GM12873 (cell line): Measurements from ENCODE around the gene KDM3B.

Source experiments
- CTCF ChIP-seq: IDR thresholded peaks from 2 replicates; pipeline ENCODE4 v1.5.1; 2012; ENCODE audit warnings: low read depth, mild to moderate bottlenecking, moderate library complexity, low read length, control low read depth; ENCODE audit not compliant: insufficient read depth; ENCODE audit errors: missing control alignments

The KDM3B gene

GRCh38 chr5:138455232-138455930, 102.9 kb downstream of the KDM3B start:
- no peak for TF ChIP-seq CTCF

DNA sequence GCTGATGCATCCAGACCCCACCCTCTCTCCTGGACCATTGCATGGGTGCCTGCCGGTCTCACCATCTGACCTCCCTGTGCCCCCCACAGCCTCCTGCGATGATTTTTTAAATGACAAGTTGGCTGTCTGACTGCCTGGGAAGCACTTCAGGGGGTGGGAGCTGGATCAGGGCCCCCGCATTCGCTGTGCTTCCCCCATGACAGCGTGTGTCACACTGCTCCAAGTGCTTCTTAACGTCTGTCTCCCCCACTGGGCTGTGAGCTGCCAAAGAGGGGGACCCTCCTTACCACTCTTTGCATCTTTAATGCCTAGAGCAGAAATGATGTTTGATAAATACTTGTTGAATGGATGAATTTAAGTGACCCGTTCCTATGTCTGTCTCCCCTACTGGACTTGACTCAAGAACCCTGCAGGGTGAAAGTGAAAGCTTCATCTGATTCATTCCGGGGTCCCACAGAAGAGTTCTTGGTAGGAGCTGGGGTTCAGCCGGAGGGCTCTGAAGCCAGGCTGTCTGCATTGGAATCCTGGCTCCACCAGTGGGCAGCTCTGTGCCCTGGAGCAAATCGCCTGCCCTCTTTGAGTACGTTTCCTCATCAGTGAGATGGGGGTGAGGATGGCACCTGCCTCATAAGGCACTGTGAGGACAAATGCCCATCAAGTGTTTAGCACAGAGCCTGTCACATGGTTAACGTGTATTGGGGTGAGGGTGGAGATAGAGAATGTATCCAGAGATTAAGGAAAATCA, 105.2 kb downstream of the KDM3B start:
- no peak for TF ChIP-seq CTCF

GRCh38 chr5:138458384-138458783, 105.9 kb downstream of the KDM3B start:
- TF ChIP-seq CTCF = no peak

GRCh38 chr5:138458856-138459255, 106.4 kb downstream of the KDM3B start:
- TF ChIP-seq CTCF = no peak

DNA sequence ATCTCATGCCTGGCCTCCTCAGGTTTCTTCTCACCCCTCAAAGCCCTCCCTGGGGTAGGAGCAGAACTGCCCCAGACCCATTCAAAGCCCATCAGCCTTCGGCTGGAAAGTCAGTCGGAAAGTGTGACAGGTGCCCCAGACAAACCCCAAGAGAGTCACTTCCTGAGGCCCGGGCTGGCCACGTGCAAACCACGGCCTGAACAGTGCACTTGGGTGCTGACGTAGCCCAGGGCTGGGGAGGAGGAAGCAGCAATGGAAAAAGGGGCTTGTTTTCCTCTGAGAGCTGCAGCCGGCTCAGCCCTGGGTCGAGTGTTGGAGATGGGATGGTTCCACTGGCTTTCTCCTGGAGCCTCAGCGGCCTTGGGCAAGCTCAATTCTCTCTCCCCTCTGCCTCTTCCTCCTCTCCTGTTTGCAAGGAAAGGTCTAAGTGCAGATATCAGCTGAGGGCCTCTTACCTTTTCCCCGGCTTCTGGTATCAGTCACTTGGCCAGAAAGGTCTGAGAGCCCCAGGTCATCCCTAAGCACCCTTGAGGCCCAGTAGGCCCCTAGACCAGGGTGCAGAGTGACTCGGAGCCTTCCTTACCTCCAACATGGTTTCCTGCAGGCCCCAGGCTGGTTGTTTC, 106.9 kb downstream of the KDM3B start:
- TF ChIP-seq CTCF = no peak

- TF ChIP-seq CTCF = no peak
Measured at GRCh38 chr5:138460032-138460693, 107.7 kb downstream of the KDM3B start.
